ENCODE results near the gene C3orf22.
A peak's percentile ranks its signal among the peaks of the same experiment; 100 is the strongest.
"Not testable (repeated sequence)": the region's sequence is repeated elsewhere in the genome, so short reads cannot be mapped to it uniquely, and the experiment has no call there.

Gene C3orf22

GRCh38 chr3:126542340-126543241 lies 16.1 kb downstream of the C3orf22 start:
- DNase-seq = peak; percentile 37

GRCh38 chr3:126541628-126542339 lies 16.9 kb downstream of the C3orf22 start:
- DNase-seq = peak; percentile 9

- DNase-seq = peak; percentile 44
Measured at GRCh38 chr3:126540951-126541627, 17.6 kb downstream of the C3orf22 start.

GRCh38 chr3:126540342-126540849 lies 18.3 kb downstream of the C3orf22 start:
- peak; percentile 86 for DNase-seq

- DNase-seq = no peak
Measured at GRCh38 chr3:126539558-126540250, 19.0 kb downstream of the C3orf22 start.

- DNase-seq = peak; percentile 8
Measured at GRCh38 chr3:126538966-126539365, 19.8 kb downstream of the C3orf22 start.

GRCh38 chr3:126538316-126538715 lies 20.4 kb downstream of the C3orf22 start:
- DNase-seq = peak; percentile 7

- DNase-seq = no peak
Measured at GRCh38 chr3:126537730-126538281, 20.9 kb downstream of the C3orf22 start.

- DNase-seq = no peak
Measured at GRCh38 chr3:126537116-126537729, 21.5 kb downstream of the C3orf22 start.

GRCh38 chr3:126536126-126536525 lies 22.6 kb downstream of the C3orf22 start:
- DNase-seq = no peak

- no peak for DNase-seq
Measured at GRCh38 chr3:126535636-126536035, 23.1 kb downstream of the C3orf22 start.

GRCh38 chr3:126534716-126535115 lies 24.0 kb downstream of the C3orf22 start:
- DNase-seq = not testable (repeated sequence)

- DNase-seq = no peak
Measured at GRCh38 chr3:126533506-126533905, 25.2 kb downstream of the C3orf22 start.

- no peak for DNase-seq
Measured at GRCh38 chr3:126531051-126531330, 27.7 kb downstream of the C3orf22 start.

- DNase-seq = no peak
Measured at GRCh38 chr3:126530171-126531050, 28.3 kb downstream of the C3orf22 start.

- DNase-seq = no peak
Measured at GRCh38 chr3:126529585-126530170, 29.1 kb downstream of the C3orf22 start.

GRCh38 chr3:126528800-126529541 lies 29.8 kb downstream of the C3orf22 start:
- DNase-seq = no peak

GRCh38 chr3:126528419-126528799 lies 30.3 kb downstream of the C3orf22 start:
- DNase-seq = no peak

- DNase-seq = no peak
Measured at GRCh38 chr3:126527455-126528211, 31.1 kb downstream of the C3orf22 start.
